Measurements from ENCODE around the gene SHROOM3. TPM values are rescaled to one million over a fixed set of nuclear protein-coding genes. Genes with fewer than 3 reads are reported as not detected.

Gene SHROOM3
- polyA plus RNA-seq, 1 donor from 2014 or later = 2.7 TPM

- no peak overlapping the region for H3K27ac ChIP-seq (ENCODE audit: low read length)
- no peaks in the 10 kb centered on the region for H3F3A ChIP-seq (ENCODE audit: insufficient read depth, low read length, poor library complexity, severe bottlenecking)
- H3K79me2 ChIP-seq (replicated peaks; ENCODE audit: insufficient read depth, low read length) = peaks cover 23% of the 10 kb centered on the region
- no peak overlapping the region for H3K9ac ChIP-seq (ENCODE audit: low read length)
- H2AFZ ChIP-seq (ENCODE audit: low read depth, low read length) = no peak overlapping the region
- no peak overlapping the region for H3K4me2 ChIP-seq (ENCODE audit: low read length)
- no peaks in the 10 kb centered on the region for H4K20me1 ChIP-seq (ENCODE audit: insufficient read depth)
- no peak for TF ChIP-seq TAF1 (IDR thresholded peaks at IDR 0.05; ENCODE audit: low read depth)
- no peak for TF ChIP-seq EP300 (conservative IDR thresholded peaks at IDR 0.05; ENCODE audit: poor library complexity, severe bottlenecking)
- TF ChIP-seq REST (IDR thresholded peaks at IDR 0.05; ENCODE audit: borderline replicate concordance) = no peak
- no peak for TF ChIP-seq MXI1 (conservative IDR thresholded peaks at IDR 0.05; ENCODE audit: poor library complexity, severe bottlenecking)
- TF ChIP-seq POLR2AphosphoS5 (IDR thresholded peaks at IDR 0.05) = no peak
- no peak for TF ChIP-seq RAD21 (conservative IDR thresholded peaks at IDR 0.05)
- TF ChIP-seq SMC3 (conservative IDR thresholded peaks at IDR 0.05; ENCODE audit: poor library complexity) = no peak
- no peak for TF ChIP-seq EZH2 (IDR thresholded peaks at IDR 0.05; ENCODE audit: borderline replicate concordance, insufficient read depth, low read length, poor library complexity, severe bottlenecking)
- no peak for TF ChIP-seq CTCF (IDR thresholded peaks at IDR 0.05; ENCODE audit: poor library complexity, severe bottlenecking)
- H3K27me3 ChIP-seq (ENCODE audit: insufficient read depth, low read depth, low read length) = no peaks in the 10 kb centered on the region
- no peaks in the 10 kb centered on the region for H3K9me2 ChIP-seq (ENCODE audit: insufficient read depth, low read length)
- H3K4me3 ChIP-seq (ENCODE audit: low read length) = no peak overlapping the region
- H3K9me3 ChIP-seq (ENCODE audit: low read length) = no peaks in the 10 kb centered on the region
- H3K36me3 ChIP-seq (ENCODE audit: insufficient read depth, low read length) = no peaks in the 10 kb centered on the region
Observed at GRCh38 chr4:76749355-76749754, 314.3 kb downstream of the SHROOM3 start.

GRCh38 chr4:76750716-76751115 is 315.7 kb downstream of the SHROOM3 start:
- no peaks in the 10 kb centered on the region for H3K27me3 ChIP-seq (ENCODE audit: insufficient read depth, low read depth, low read length)
- H3K9me2 ChIP-seq (ENCODE audit: insufficient read depth, low read length) = no peaks in the 10 kb centered on the region
- no peaks in the 10 kb centered on the region for H4K20me1 ChIP-seq (ENCODE audit: insufficient read depth)
- H3K36me3 ChIP-seq (ENCODE audit: insufficient read depth, low read length) = no peaks in the 10 kb centered on the region
- H2AFZ ChIP-seq (ENCODE audit: low read depth, low read length) = no peak overlapping the region
- H3K79me2 ChIP-seq (replicated peaks; ENCODE audit: insufficient read depth, low read length) = peaks cover 18% of the 10 kb centered on the region
- no peaks in the 10 kb centered on the region for H3K9me3 ChIP-seq (ENCODE audit: low read length)
- TF ChIP-seq POLR2AphosphoS5 (IDR thresholded peaks at IDR 0.05) = no peak
- TF ChIP-seq SMC3 (conservative IDR thresholded peaks at IDR 0.05; ENCODE audit: poor library complexity) = no peak
- no peak for TF ChIP-seq EP300 (conservative IDR thresholded peaks at IDR 0.05; ENCODE audit: poor library complexity, severe bottlenecking)
- no peak for TF ChIP-seq CTCF (IDR thresholded peaks at IDR 0.05; ENCODE audit: poor library complexity, severe bottlenecking)
- TF ChIP-seq TAF1 (IDR thresholded peaks at IDR 0.05; ENCODE audit: low read depth) = no peak
- TF ChIP-seq RAD21 (conservative IDR thresholded peaks at IDR 0.05) = no peak
- no peak for TF ChIP-seq MXI1 (conservative IDR thresholded peaks at IDR 0.05; ENCODE audit: poor library complexity, severe bottlenecking)
- no peak for TF ChIP-seq EZH2 (IDR thresholded peaks at IDR 0.05; ENCODE audit: borderline replicate concordance, insufficient read depth, low read length, poor library complexity, severe bottlenecking)
- no peak for TF ChIP-seq REST (IDR thresholded peaks at IDR 0.05; ENCODE audit: borderline replicate concordance)
- H3K4me2 ChIP-seq (ENCODE audit: low read length) = no peak overlapping the region
- no peak overlapping the region for H3K4me3 ChIP-seq (ENCODE audit: low read length)
- no peak overlapping the region for H3K27ac ChIP-seq (ENCODE audit: low read length)
- H3F3A ChIP-seq (ENCODE audit: insufficient read depth, low read length, poor library complexity, severe bottlenecking) = no peaks in the 10 kb centered on the region
- no peak overlapping the region for H3K9ac ChIP-seq (ENCODE audit: low read length)

Data from neural cell (in vitro differentiated cells).